ENCODE data around the gene MAPT.

GRCh38 chr17:45845376-45846185, 48.8 kb upstream of the MAPT start:
- TF ChIP-seq CTCF (IDR thresholded peaks at IDR 0.05) (no peak), POLR2A (IDR thresholded peaks at IDR 0.05) (no peak), POLR2AphosphoS5 (IDR thresholded peaks at IDR 0.05) (no peak)
